ENCODE results near the gene SYNGR1.

DNA sequence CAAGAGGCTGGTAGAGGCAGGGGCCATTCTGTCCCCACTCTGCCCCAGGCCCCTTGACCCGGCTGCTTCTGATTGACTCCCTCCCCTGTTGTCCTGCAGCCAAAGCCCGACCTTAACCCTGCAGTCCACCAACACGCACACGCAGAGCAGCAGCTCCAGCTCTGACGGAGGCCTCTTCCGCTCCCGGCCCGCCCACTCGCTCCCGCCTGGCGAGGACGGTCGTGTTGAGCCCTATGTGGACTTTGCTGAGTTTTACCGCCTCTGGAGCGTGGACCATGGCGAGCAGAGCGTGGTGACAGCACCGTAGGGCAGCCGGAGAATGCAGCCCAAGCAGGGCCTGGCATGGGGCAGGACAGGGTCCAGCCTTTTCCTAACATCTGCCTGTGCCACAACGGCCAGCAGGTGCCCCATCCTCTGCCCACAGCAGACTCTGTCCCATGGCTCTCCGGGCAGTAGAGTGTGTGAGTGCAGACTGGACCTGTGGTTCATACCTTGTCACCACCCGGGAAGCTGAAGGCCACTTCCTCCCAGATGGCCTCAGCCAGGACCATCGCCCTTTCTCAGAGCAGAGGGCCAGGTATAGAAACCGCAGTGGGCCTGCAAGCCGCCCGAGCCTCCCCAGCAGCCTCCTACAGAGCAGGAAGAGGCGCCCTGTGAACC is 80.3 kb downstream of the SYNGR1 start:
- TF ChIP-seq, protein P1, sequence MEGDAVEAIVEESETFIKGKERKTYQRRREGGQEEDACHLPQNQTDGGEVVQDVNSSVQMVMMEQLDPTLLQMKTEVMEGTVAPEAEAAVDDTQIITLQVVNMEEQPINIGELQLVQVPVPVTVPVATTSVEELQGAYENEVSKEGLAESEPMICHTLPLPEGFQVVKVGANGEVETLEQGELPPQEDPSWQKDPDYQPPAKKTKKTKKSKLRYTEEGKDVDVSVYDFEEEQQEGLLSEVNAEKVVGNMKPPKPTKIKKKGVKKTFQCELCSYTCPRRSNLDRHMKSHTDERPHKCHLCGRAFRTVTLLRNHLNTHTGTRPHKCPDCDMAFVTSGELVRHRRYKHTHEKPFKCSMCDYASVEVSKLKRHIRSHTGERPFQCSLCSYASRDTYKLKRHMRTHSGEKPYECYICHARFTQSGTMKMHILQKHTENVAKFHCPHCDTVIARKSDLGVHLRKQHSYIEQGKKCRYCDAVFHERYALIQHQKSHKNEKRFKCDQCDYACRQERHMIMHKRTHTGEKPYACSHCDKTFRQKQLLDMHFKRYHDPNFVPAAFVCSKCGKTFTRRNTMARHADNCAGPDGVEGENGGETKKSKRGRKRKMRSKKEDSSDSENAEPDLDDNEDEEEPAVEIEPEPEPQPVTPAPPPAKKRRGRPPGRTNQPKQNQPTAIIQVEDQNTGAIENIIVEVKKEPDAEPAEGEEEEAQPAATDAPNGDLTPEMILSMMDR (IDR thresholded peaks at IDR 0.05): no peak
- TF ChIP-seq POLR2A (IDR thresholded peaks at IDR 0.05): no peak

Measured in esophagus squamous epithelium (tissue), 4 donors.